Fibroblast of skin of right quadriceps (primary cell): ENCODE measurements around the gene NAV2.
A peak's percentile ranks its signal among the peaks of the same experiment; 100 is the strongest.

ENCODE experiments used
- DNase-seq: peaks from one replicate; pipeline ENCODE4 v3.0.0-alpha.2; 2013

Gene NAV2

DNA sequence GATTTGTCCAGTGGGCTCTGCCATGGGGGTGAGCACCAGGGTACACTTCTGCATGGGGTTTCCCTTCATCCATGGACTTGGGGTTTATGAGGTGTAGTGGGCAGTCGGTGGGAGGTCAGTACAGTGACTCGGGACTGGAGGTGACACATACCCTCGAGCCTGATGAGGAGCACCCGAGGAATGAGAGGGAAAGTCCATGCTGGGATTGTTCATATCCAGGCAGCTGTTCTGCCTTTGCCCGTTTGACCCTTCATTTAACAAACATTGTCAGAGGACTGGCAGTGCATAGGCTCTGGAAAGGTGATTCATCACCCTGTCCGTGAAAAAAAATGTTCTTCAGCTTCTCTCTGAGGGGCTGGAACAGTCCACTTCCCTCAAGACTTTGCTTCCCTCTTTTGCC, 2.7 kb downstream of the NAV2 start:
- peak; percentile 74 for DNase-seq

- DNase-seq, result no peak
These were observed 5.4 kb downstream of the NAV2 start for GRCh38 chr11:19718051-19718450.

DNA sequence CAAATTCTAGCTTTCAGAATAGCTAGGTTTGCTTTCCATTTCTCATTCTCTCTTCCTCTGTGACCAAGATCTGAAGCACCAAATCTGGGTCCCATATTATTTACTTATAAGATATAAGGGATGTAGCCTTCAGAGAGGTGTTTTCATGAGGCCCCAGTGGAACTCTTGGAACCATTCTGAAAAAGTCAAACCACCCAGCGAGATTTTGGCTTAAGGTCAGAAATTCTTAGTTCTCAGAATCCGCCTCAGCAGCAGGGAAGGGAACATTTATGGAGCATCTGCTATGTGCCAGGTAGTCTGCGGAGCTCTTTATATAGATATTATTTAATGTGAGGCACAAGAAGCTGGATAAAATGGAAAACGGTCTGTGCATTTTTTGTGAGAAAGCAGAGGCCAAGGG, 6.3 kb downstream of the NAV2 start:
- no peak for DNase-seq

- no peak for DNase-seq
These were observed 7.3 kb downstream of the NAV2 start for GRCh38 chr11:19719960-19720359.

DNA sequence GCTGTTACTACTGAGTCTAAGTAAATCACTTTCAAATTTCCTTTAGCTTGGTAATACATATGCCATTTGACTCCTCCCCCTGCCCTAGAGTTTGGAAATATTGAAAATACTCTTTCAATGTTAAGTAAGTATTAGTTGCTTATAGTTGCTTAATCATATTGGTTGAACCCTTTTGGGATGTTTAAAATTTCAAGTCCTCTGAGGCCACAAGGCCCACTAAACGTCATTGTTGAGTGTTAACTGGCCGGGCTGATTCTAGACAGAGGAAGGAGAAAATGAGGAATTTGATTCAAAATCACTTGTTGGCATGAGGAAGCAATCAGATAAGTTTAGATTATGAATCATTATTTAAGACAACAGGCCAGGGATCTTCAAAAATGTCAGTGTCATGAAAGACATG, 8.5 kb downstream of the NAV2 start:
- no peak for DNase-seq

DNA sequence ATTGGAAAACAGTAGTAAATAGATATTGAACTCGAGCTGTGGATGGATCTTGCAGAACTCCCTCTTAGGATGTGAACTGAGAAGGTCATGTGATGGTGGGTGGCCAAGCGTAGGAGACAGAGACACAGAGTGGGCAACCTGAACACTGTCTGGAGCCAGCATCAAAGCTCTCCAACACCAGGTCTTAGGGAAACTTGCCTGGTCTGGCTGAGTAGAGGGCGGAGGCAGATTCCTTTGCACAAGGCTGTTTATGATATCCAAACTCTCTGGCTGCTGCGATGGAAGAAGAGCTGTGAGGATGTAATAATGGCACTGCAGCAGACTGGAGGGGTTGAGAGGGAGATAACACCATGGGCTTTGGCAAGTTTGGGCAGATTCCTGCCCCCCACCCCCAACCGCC, 10.1 kb downstream of the NAV2 start:
- DNase-seq, result no peak

- DNase-seq, result peak; percentile 42
These were observed 11.1 kb downstream of the NAV2 start for GRCh38 chr11:19723572-19724342.

GRCh38 chr11:19724765-19725164, 12.1 kb downstream of the NAV2 start:
- no peak for DNase-seq

- no peak for DNase-seq
These were observed 12.9 kb downstream of the NAV2 start for GRCh38 chr11:19725379-19726079.

DNA sequence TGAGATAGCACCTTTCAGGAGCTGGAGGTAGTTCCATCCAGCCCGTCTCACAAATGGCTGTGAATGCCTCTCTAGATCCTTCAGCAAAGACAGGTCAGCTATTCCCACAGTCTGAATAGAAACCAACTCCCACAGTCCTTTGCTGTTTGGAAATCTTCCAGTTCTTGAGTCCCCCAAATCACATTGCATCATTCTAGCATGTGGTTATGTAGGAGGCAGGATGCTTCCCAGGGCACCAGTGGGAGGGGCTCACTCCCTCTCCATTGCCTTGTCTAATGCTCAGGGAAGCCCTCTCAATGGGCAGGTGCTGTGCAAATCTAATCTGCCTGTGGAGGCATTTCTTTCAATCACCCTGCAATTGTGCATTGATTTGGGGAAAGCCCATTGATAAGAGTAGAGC, 14.6 kb downstream of the NAV2 start:
- DNase-seq, result peak; percentile 77

GRCh38 chr11:19728436-19728835, 15.8 kb downstream of the NAV2 start:
- DNase-seq, result peak; percentile 71

DNA sequence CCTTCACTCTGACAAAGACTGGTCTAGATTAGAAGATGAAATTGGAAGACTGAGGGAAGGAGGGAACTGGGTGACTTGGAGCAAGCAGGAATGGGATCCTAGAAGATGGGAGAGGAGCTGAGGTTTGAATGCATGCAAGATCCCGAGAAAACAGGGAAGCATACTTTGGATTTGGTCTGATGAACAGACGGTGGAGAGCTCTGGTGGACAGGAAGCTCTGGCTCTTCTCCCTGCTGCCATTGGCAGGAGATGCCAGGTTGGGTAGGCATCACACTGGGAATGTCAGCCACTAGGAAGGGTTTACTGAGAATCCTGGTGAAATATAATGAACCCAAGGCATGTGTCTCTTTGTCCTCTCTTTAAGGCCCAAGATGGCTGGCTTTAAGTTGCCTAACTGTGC, 16.5 kb downstream of the NAV2 start:
- DNase-seq, result no peak

DNA sequence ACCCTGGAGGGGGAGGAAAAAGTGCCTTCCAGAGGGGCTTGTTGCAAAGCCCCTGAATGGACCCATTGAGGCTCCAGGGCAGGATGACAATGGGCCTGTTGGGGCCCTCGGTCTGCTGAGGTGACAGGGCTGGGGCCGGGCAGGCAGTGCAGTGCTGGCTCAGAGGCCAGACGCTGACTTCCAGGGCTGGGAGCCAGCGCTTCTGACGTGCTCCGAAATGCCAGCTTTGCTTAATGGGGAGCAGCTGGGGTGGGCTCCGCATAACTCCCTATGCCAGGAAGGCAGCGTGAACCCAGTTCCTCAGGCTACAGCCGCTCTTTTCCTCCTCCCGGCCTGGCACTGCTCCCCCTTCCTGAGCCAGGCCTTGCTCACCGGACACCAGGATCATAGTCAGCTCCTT, 17.7 kb downstream of the NAV2 start:
- DNase-seq, result no peak

GRCh38 chr11:19734171-19734570, 21.5 kb downstream of the NAV2 start:
- no peak for DNase-seq

GRCh38 chr11:19735157-19735908, 22.7 kb downstream of the NAV2 start:
- DNase-seq, result peak; percentile 83

DNA sequence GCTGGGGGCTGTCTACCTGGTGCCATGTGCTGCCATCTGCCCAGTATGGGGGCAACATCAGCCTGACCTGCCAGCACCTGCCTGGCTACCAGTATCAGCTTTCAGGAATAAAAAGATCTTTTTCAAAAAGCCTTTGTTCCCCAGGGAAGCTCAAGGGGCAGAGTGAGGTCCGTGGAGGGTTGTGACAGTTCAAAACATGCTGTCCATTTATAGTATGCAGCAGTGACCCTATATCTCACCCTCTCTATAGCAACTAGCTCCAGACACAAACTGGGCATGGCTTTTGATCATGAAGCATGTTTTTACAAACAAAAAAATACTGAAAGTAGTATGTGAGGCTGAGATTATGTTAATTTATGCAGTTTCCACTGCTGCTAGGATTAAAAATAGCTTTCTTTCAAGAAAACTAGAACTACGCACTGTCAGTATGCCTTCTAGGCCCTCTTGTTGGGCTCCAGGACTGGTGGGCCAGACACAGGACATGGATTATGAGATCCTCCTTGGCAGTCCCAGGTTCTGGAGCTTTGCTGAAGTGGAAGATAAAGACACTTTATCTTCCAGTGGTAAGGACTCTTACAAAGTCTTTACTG, 23.4 kb downstream of the NAV2 start:
- DNase-seq, result no peak

DNA sequence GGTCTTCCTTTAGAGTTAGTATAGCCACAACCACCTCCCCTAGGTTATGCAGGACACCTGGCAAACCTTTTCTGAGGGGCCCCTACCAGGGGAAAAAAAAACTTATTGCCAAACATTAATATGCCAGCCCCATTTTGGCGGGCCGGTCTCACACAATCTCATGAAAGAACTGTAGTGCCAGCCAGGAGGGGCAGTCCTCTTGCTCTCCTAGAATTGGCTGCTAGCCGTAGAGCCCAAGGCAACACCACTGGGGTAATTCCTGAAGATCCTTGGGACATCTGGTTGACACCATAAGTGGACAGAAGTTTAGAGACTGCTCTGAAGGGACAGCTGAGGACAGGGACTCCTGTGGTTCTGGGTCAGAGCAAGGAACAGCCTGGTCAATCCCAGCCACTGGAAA, 24.2 kb downstream of the NAV2 start:
- DNase-seq, result no peak

DNA sequence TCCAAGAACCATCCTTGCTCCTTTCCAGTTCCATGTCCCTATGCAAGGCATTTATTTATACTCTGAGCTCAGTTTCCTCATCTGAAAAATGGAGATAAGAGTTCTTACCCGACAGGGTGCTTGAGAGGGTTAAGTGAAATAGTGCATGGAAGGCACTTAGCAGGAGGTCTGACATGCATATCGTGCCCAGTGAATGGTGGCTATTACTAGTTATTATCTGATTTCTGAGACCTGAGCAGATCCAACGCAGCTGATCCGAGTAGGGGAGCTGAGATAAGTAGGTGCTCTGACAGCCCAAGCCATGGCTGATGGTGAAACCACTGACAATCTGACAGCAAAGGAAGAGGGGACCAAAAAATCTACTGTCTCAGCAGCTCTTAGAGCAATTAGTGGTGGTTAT, 24.9 kb downstream of the NAV2 start:
- no peak for DNase-seq

GRCh38 chr11:19738124-19738523, 25.5 kb downstream of the NAV2 start:
- no peak for DNase-seq

DNA sequence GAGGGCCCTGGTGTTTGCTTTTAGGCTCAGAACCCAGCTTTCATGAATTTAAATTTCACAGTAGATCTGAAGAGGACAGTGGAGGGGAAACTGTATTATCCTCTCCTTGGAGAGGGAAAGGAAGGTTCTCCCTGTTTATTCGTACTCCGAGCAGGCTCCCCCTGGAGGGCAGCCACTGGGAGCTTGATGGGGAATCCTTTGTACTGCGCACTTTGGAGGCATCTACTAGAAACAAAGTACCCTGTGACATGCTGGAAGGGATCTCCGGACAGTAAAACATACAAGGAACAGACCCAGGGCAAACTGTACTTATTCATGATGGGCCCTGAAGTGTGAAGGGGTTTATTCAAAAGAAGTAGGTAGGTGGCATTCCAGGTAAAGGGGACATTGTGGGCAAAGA, 27.2 kb downstream of the NAV2 start:
- DNase-seq, result peak; percentile 27

DNA sequence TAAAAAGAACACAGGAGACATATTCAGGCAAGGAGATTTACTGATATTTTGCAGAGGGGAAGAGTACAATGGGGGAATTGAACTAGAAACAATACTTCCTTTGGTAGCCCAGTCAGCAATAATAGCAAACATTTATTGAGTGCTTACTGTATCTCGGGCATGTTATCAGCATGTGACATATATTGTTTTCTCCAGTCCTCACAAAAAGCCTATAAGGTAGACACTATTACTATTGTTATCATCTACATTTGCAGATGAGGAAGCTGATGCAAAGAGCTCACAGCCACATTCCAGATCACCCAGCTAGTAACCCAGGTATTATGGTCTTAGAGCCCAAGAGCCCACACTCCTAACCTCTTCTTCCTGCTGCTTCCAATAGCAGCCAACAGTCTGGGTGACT, 27.9 kb downstream of the NAV2 start:
- DNase-seq, result no peak

DNA sequence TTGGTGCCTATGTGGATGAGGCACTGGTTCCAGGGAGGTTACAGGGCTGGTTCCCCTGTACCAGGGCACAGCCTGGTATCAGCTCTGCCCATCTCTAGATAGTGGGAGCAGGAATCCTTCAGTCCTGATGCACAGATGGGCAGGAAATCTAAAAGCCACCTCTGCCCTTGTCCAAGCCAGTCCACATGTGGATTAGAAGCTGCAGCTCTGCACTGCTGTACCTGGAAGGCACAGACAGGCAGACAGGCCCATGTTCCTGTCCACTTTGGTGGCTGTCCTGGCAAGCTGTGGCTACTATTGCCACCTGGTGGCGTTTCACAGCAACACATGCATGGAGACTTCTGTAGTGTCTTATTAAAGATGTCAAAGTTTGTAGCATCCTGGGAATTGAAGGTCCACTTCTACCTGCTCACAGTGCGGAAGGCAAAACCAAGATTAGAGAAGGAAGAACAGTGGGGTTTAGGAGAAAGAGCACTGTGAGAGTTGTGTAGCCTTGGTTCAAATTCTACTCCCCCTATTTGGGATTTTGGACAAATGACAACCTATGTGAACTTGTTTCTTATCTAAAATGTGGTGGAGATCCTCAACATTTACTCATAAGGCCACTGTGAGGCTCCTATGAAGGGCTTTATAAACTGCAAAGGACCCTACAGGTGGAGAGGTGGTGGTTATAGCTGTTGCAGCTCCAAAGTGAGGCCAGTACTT, 30.1 kb downstream of the NAV2 start:
- DNase-seq, result peak; percentile 70

DNA sequence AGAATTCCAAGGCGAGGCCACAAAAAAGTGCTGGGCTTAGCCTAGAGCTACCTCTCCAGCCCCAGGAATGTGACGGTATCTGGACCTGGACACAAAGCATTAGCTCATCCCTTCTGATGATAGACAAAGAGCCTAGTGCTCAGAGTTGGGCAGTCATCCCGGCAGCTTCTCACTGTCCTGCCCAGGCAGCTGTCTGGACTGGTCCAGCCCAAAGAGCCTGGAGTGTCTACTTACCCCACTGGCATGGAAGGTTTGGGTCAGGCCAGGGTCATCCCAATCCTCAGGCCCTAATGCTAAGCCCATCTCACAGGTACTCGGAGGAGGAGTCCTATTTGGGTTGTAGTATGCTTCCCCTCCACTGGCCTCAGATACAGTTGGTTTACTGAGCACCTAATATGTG, 31.0 kb downstream of the NAV2 start:
- DNase-seq, result no peak
